HEK293T (cell line): ENCODE data around the gene CAV2.

Source experiments
- ELF4 ChIP-seq: fragments of 450-650 bp; IDR thresholded peaks from 2 replicates; pipeline ENCODE4 v1.6.1; 2017; ENCODE audit warnings: antibody characterized with exemption
- FOXA1 ChIP-seq: fragments of 450-650 bp; IDR thresholded peaks from 2 replicates; pipeline ENCODE4 v1.6.1; 2016; ENCODE audit warnings: mild to moderate bottlenecking
- LEF1 ChIP-seq: fragments of 450-650 bp; IDR thresholded peaks from 2 replicates; pipeline ENCODE4 v1.6.1; 2017; ENCODE audit warnings: mild to moderate bottlenecking, borderline replicate concordance

- TF ChIP-seq LEF1 (no peak), FOXA1 (no peak), ELF4 (no peak)
Observed at GRCh38 chr7:116492654-116493109, 6.9 kb upstream of the CAV2 start.
